SK-N-SH (cell line): ENCODE data around the gene SLC2A14. TPM values are rescaled to one million over a fixed set of nuclear protein-coding genes. Genes with fewer than 3 reads are reported as not detected.
"Not testable (repeated sequence)": the region's sequence is repeated elsewhere in the genome, so short reads cannot be mapped to it uniquely, and the experiment has no call there.

Experiments
- CTCF ChIA-PET: fragments of 300-600, 350-600 bp; formaldehyde crosslinking; extraction: SDS; loops from one replicate; lab custom pipeline; 2021; lab: Yijun Ruan, JAX
- POLR2A ChIA-PET: fragments of 350-600 bp; sonication (Branson Sonifier 250); formaldehyde crosslinking; extraction: SDS; loops from one replicate; lab custom pipeline; 2020; ENCODE audit warnings: antibody characterized with exemption, inconsistent platforms; lab: Yijun Ruan, JAX
- DNase-seq: peaks from one replicate; pipeline ENCODE4 v3.0.0; 2012
- H2AFZ ChIP-seq: fragments of 200-600 bp; sonication (generic); 2 replicates; pipeline ENCODE4 v1.8.1; 2016; ENCODE audit warnings: antibody characterized with exemption, mild to moderate bottlenecking, low read depth
- H3F3A ChIP-seq: fragments of 200-600 bp; sonication (generic); replicated peaks from 2 replicates; pipeline ENCODE3; 2016; ENCODE audit warnings: antibody characterized with exemption, mild to moderate bottlenecking; ENCODE audit not compliant: insufficient read depth
- H3K27ac ChIP-seq, 2 experiments: fragments of 200-500 bp in 1 of 2; fragments of 200-600 bp in 1 of 2; sonication (Bioruptor generic) in 1 of 2; sonication (generic), shearing (Covaris generic) in 1 of 2; 2 replicates each; pipeline versions ENCODE4 v1.5.1 to v1.6.1; 2014 to 2016; ENCODE audit warnings: low read depth in 2 of 2, inconsistent platforms in 1 of 2, low read length in 1 of 2, mild to moderate bottlenecking in 1 of 2, mixed read lengths in 1 of 2
- H3K27me3 ChIP-seq: fragments of 200-600 bp; sonication (generic), shearing (Covaris generic); 2 replicates; pipeline ENCODE4 v1.6.1; 2016; ENCODE audit warnings: mixed run types; ENCODE audit not compliant: insufficient read depth
- H3K36me3 ChIP-seq, 2 experiments: fragments of 200-500 bp in 1 of 2; fragments of 200-600 bp in 1 of 2; sonication (Bioruptor generic) in 1 of 2; sonication (generic) in 1 of 2; replicated peaks in 1 of 2; 2 replicates each; pipeline versions ENCODE3 to v1.5.1; 2014 to 2016; ENCODE audit warnings: low read length in 1 of 2, mild to moderate bottlenecking in 1 of 2; ENCODE audit not compliant: insufficient read depth in 2 of 2, control insufficient read depth in 1 of 2
- H3K4me1 ChIP-seq, 2 experiments: fragments of 200-500 bp in 1 of 2; fragments of 200-600 bp in 1 of 2; sonication (Bioruptor generic) in 1 of 2; sonication (generic), shearing (Covaris generic) in 1 of 2; 2 replicates each; pipeline versions ENCODE4 v1.5.1 to v1.6.1; 2014 to 2016; ENCODE audit warnings: low read depth in 1 of 2, low read length in 1 of 2, mixed run types in 1 of 2; ENCODE audit not compliant: insufficient read depth in 2 of 2, control insufficient read depth in 1 of 2
- H3K4me2 ChIP-seq: fragments of 200-600 bp; sonication (generic), shearing (Covaris generic); 2 replicates; pipeline ENCODE4 v1.6.1; 2017; ENCODE audit warnings: mixed run types
- H3K4me3 ChIP-seq, 2 experiments: fragments of 200-500 bp in 1 of 2; fragments of 200-600 bp in 1 of 2; sonication (Bioruptor generic) in 1 of 2; sonication (generic), shearing (Covaris generic) in 1 of 2; 2 replicates each; pipeline versions ENCODE4 v1.5.1 to v1.8.1; 2014 to 2016; ENCODE audit warnings: low read depth in 2 of 2, inconsistent platforms in 1 of 2, low read length in 1 of 2, mild to moderate bottlenecking in 1 of 2, mixed read lengths in 1 of 2, moderate library complexity in 1 of 2
- H3K79me2 ChIP-seq: fragments of 200-600 bp; sonication (generic); 2 replicates; pipeline ENCODE4 v1.8.1; 2017; ENCODE audit warnings: mild to moderate bottlenecking; ENCODE audit not compliant: insufficient read depth
- H3K9ac ChIP-seq: fragments of 200-600 bp; sonication (generic); 2 replicates; pipeline ENCODE4 v1.6.1; 2017; ENCODE audit warnings: mixed run types
- H3K9me2 ChIP-seq: fragments of 200-600 bp; sonication (generic); 2 replicates; pipeline ENCODE4 v1.6.1; 2017; ENCODE audit warnings: mixed run types
- H3K9me3 ChIP-seq: fragments of 200-600 bp; sonication (generic); 2 replicates; pipeline ENCODE4 v1.6.1; 2017; ENCODE audit warnings: mixed run types, mild to moderate bottlenecking, moderate library complexity
- H4K20me1 ChIP-seq: fragments of 200-600 bp; sonication (generic); 2 replicates; pipeline ENCODE4 v1.6.1; 2017; ENCODE audit warnings: mild to moderate bottlenecking, mixed run types; ENCODE audit not compliant: insufficient read depth
- EZH2phosphoT487 ChIP-seq: fragments of 200-600 bp; sonication (generic); IDR thresholded peaks from 2 replicates; pipeline ENCODE4 v1.6.1; 2017; ENCODE audit warnings: low read depth, mixed run types, mild to moderate bottlenecking, antibody characterized with exemption, moderate library complexity, borderline replicate concordance
- FOSL2 ChIP-seq: IDR thresholded peaks from 2 replicates; pipeline ENCODE4 v1.4.0; 2012; ENCODE audit warnings: low read depth, mild to moderate bottlenecking, moderate library complexity, borderline replicate concordance
- IRF3 ChIP-seq: fragments of 150-350 bp; IDR thresholded peaks from 2 replicates; pipeline ENCODE4 v1.6.1; 2016; ENCODE audit warnings: mild to moderate bottlenecking, low read depth, low read length
- MEF2A ChIP-seq: IDR thresholded peaks from 2 replicates; pipeline ENCODE4 v1.4.0; 2012; ENCODE audit warnings: low read depth, borderline replicate concordance
- WGBS: methylation state at CpG from one replicate; pipeline ENCODE4 v1.1.6; 2017; ENCODE audit warnings: low lambda C conversion rate; 5-methylcytosine and 5-hydroxymethylcytosine counted together
- polyA plus RNA-seq, 3 experiments: library from polyadenylated mRNA; depleted of rRNA; stranded (reverse); fragments of >200 nt; gene quantifications; 2 replicates each; pipeline ENCODE4 v1.2.3, GENCODE V29; 2012

Gene SLC2A14
- polyA plus RNA-seq, 1 of the 3 experiments (the other 2 are of a cell fraction): 0.39 TPM

- Histone ChIP-seq H3K36me3 (no peaks in the 10 kb centered on the region), H2AFZ (peak overlapping the region; percentile 88), H3K27me3 (no peaks in the 10 kb centered on the region), H3K9me3 (no peaks in the 10 kb centered on the region), H3K4me3 (no peak overlapping the region), H3F3A (peaks cover 5% of the 10 kb centered on the region), H4K20me1 (no peaks in the 10 kb centered on the region), H3K9me2 (no peaks in the 10 kb centered on the region), H3K27ac (peak overlapping the region in 1 of 2 experiments; percentile 13; a peak in 1 of 4 replicates), H3K4me1 (peaks cover 0 to 7% of the 10 kb centered on the region in 2 experiments; a peak in 1 of 4 replicates), H3K9ac (no peak overlapping the region), H3K4me2 (0 out of 2 replicates have a peak overlapping the region, but pooled peaks have one; percentile 69), H3K79me2 (no peaks in the 10 kb centered on the region)
- DNase-seq: no peak
- ChIA-PET CTCF (no interaction called here), POLR2A (no interaction called here)
- WGBS: 53% methylated on average over 4 of the region's 4 CpGs
- TF ChIP-seq MEF2A (no peak), FOSL2 (0 out of 2 replicates have a peak, but pooled peaks have one; percentile 1)
Measured at GRCh38 chr12:7892186-7892980, 19.7 kb upstream of the SLC2A14 start.

GRCh38 chr12:7884689-7885088 is 12.0 kb upstream of the SLC2A14 start:
- Histone ChIP-seq H3K9me2 (no peaks in the 10 kb centered on the region), H3K4me3 (no peak overlapping the region), H4K20me1 (no peaks in the 10 kb centered on the region), H3K79me2 (no peaks in the 10 kb centered on the region), H3K9me3 (no peaks in the 10 kb centered on the region), H3K4me2 (no peak overlapping the region), H3K4me1 (no peaks in the 10 kb centered on the region), H3F3A (no peaks in the 10 kb centered on the region), H3K9ac (no peak overlapping the region), H3K27me3 (peaks cover 6% of the 10 kb centered on the region; the same call in 1 of the 2 replicates), H3K27ac (no peak overlapping the region), H2AFZ (no peak overlapping the region), H3K36me3 (no peaks in the 10 kb centered on the region)
- TF ChIP-seq IRF3: no peak
- no peak for TF ChIP-seq EZH2phosphoT487
- WGBS: 31% methylated on average over 3 of the region's 3 CpGs
- ChIA-PET CTCF (no interaction called here), POLR2A (no interaction called here)
- DNase-seq: no peak

- H3K9me2 ChIP-seq, H4K20me1 ChIP-seq, POLR2A ChIA-PET, H3K4me1 ChIP-seq, DNase-seq, H3K36me3 ChIP-seq, H3K27ac ChIP-seq, H3K79me2 ChIP-seq, H2AFZ ChIP-seq, H3K27me3 ChIP-seq, H3K4me3 ChIP-seq, H3K4me2 ChIP-seq, H3F3A ChIP-seq, H3K9ac ChIP-seq, H3K9me3 ChIP-seq: not testable (repeated sequence)
- 61% methylated on average over 4 of the region's 4 CpGs for WGBS
- CTCF ChIA-PET: interaction anchor here (1.0 kb wide), 1 partner anchor 515 kb away, joined by 3 read pairs; no protein-coding TSS in a partner anchor
Measured at GRCh38 chr12:7881736-7882120, 9.0 kb upstream of the SLC2A14 start.

GRCh38 chr12:7880952-7881735 is 8.4 kb upstream of the SLC2A14 start:
- H2AFZ ChIP-seq, DNase-seq, H3K4me2 ChIP-seq, H3F3A ChIP-seq, H4K20me1 ChIP-seq, H3K4me1 ChIP-seq, H3K27me3 ChIP-seq, H3K9ac ChIP-seq, H3K79me2 ChIP-seq, H3K9me3 ChIP-seq, H3K9me2 ChIP-seq, H3K36me3 ChIP-seq, H3K27ac ChIP-seq, H3K4me3 ChIP-seq, POLR2A ChIA-PET: not testable (repeated sequence)
- 81% methylated on average over 33 of the region's 52 CpGs for WGBS
- CTCF ChIA-PET: interaction anchor here (1.0 kb wide), 1 partner anchor 515 kb away, joined by 3 read pairs; no protein-coding TSS in a partner anchor
